ENCODE results near the gene IFT25. TPM values are rescaled to one million over a fixed set of nuclear protein-coding genes. Genes with fewer than 3 reads are reported as not detected.

IFT25 gene
- total RNA-seq, 1 experiment from 2014 or later = 42.9 TPM

DNA sequence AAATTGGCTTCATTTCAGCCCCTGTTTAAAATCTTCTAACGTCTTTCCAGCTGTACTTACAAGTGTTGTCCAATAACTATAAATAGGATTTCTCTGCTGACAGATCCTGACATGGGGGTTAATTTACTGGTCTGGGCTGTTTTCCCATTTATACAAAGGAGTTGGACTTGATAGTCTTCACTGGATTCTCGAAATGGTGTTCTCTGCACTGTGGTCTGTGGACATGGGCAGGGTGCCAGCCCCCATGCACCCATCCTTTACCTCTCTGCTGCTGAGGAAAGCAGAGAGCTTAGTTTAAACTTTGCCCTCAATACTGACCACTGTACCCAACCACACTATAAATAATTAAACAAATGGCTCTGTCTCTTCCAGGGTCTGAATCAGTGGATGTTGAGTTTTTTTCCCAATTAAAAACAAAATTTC, 46.3 kb downstream of the IFT25 start:
- H3K27me3 ChIP-seq (ENCODE audit: control insufficient read depth, insufficient read depth, low read length) = no peaks in the 10 kb centered on the region
- intact Hi-C loops (cut with micrococcal nuclease; ENCODE audit: unreplicated experiment) (no loop called here), in situ Hi-C loops (cut with HindIII; ENCODE audit: low pct_unique_long_range_greater_than_20kb, low sequenced_read_pairs) (no loop called here)
- no peak overlapping the region for H3K27ac ChIP-seq (ENCODE audit: low read length)
- no peak overlapping the region for H3K4me3 ChIP-seq (ENCODE audit: low read depth in 2 of 2, low read length in 2 of 2)
- POLR2A ChIA-PET = no interaction called here
- CTCF ChIA-PET = no interaction called here
- H3K4me1 ChIP-seq (ENCODE audit: control insufficient read depth, insufficient read depth, low read length) = 0 out of 2 replicates have a peak, but pooled peaks cover 3% of the 10 kb centered on the region
- ATAC-seq = no peak
- TF ChIP-seq TCF7L2 (IDR thresholded peaks at IDR 0.05; ENCODE audit: low read depth, low read length) = no peak
- TF ChIP-seq, protein P1, sequence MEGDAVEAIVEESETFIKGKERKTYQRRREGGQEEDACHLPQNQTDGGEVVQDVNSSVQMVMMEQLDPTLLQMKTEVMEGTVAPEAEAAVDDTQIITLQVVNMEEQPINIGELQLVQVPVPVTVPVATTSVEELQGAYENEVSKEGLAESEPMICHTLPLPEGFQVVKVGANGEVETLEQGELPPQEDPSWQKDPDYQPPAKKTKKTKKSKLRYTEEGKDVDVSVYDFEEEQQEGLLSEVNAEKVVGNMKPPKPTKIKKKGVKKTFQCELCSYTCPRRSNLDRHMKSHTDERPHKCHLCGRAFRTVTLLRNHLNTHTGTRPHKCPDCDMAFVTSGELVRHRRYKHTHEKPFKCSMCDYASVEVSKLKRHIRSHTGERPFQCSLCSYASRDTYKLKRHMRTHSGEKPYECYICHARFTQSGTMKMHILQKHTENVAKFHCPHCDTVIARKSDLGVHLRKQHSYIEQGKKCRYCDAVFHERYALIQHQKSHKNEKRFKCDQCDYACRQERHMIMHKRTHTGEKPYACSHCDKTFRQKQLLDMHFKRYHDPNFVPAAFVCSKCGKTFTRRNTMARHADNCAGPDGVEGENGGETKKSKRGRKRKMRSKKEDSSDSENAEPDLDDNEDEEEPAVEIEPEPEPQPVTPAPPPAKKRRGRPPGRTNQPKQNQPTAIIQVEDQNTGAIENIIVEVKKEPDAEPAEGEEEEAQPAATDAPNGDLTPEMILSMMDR (IDR thresholded peaks at IDR 0.05) = no peak
- TF ChIP-seq POLR2AphosphoS5 (IDR thresholded peaks at IDR 0.05; ENCODE audit: low read depth, low read length) = no peak
- TF ChIP-seq, protein P2, sequence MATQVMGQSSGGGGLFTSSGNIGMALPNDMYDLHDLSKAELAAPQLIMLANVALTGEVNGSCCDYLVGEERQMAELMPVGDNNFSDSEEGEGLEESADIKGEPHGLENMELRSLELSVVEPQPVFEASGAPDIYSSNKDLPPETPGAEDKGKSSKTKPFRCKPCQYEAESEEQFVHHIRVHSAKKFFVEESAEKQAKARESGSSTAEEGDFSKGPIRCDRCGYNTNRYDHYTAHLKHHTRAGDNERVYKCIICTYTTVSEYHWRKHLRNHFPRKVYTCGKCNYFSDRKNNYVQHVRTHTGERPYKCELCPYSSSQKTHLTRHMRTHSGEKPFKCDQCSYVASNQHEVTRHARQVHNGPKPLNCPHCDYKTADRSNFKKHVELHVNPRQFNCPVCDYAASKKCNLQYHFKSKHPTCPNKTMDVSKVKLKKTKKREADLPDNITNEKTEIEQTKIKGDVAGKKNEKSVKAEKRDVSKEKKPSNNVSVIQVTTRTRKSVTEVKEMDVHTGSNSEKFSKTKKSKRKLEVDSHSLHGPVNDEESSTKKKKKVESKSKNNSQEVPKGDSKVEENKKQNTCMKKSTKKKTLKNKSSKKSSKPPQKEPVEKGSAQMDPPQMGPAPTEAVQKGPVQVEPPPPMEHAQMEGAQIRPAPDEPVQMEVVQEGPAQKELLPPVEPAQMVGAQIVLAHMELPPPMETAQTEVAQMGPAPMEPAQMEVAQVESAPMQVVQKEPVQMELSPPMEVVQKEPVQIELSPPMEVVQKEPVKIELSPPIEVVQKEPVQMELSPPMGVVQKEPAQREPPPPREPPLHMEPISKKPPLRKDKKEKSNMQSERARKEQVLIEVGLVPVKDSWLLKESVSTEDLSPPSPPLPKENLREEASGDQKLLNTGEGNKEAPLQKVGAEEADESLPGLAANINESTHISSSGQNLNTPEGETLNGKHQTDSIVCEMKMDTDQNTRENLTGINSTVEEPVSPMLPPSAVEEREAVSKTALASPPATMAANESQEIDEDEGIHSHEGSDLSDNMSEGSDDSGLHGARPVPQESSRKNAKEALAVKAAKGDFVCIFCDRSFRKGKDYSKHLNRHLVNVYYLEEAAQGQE (IDR thresholded peaks at IDR 0.05; ENCODE audit: insufficient read depth in 1 of 2, low read depth in 2 of 2, low read length in 1 of 2) = no peak
- TF ChIP-seq SIN3A (IDR thresholded peaks at IDR 0.05; ENCODE audit: borderline replicate concordance, insufficient read depth, low read depth, low read length) = no peak
- no peaks in the 10 kb centered on the region for H3K36me3 ChIP-seq (ENCODE audit: control insufficient read depth, insufficient read depth, low read length)
- H3K9me3 ChIP-seq (ENCODE audit: control insufficient read depth, insufficient read depth, low read depth, low read length) = no peaks in the 10 kb centered on the region
- no TSS peak for BruUV-seq (replicated peaks)
- no peak for DNase-seq (ENCODE audit: low read depth, low spot score)

DNA sequence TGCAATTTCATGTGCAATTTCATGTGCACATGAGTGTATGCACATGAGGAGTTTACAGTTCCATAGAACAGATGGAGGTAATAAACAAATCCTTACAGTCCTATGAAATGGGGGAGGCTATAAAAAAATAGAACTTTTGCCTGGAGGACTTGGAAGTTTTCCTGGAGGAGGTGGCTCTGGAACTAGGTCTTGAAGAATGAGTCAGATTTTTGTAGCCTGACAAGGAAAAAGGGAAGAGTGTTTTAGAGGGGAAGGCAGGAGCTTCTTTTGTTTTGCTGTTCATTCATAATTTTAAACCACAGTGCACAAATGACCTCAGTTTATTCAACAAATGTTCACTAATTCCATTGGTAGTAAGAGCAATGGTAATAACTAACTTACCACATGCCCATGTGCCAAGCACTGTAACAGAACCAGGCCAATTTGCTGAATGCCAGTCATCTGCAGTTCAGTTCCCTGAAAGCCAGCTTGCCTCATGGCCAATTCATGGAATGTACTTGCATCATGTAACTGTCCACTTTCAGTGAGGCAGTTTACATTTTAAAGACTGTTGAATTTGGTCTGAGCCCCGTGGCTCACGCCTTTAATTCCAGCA, 48.8 kb downstream of the IFT25 start:
- H3K36me3 ChIP-seq (ENCODE audit: control insufficient read depth, insufficient read depth, low read length) = no peaks in the 10 kb centered on the region
- 0 out of 2 replicates have a peak, but pooled peaks cover 3% of the 10 kb centered on the region for H3K4me1 ChIP-seq (ENCODE audit: control insufficient read depth, insufficient read depth, low read length)
- DNase-seq (ENCODE audit: low read depth, low spot score) = no peak
- POLR2A ChIA-PET = no interaction called here
- H3K9me3 ChIP-seq (ENCODE audit: control insufficient read depth, insufficient read depth, low read depth, low read length) = no peaks in the 10 kb centered on the region
- CTCF ChIA-PET = no interaction called here
- H3K27ac ChIP-seq (ENCODE audit: low read length) = no peak overlapping the region
- no peak for ATAC-seq
- H3K4me3 ChIP-seq (ENCODE audit: low read depth in 2 of 2, low read length in 2 of 2) = no peak overlapping the region
- no TSS peak for BruUV-seq (replicated peaks)
- TF ChIP-seq, protein P2 (IDR thresholded peaks at IDR 0.05; ENCODE audit: insufficient read depth in 1 of 2, low read depth in 2 of 2, low read length in 1 of 2) = no peak
- TF ChIP-seq, protein P1 (IDR thresholded peaks at IDR 0.05) = no peak
- TF ChIP-seq POLR2AphosphoS5 (IDR thresholded peaks at IDR 0.05; ENCODE audit: low read depth, low read length) = no peak
- in situ Hi-C loops (cut with HindIII; ENCODE audit: low pct_unique_long_range_greater_than_20kb, low sequenced_read_pairs) (no loop called here), intact Hi-C loops (cut with micrococcal nuclease; ENCODE audit: unreplicated experiment) (no loop called here)
- no peaks in the 10 kb centered on the region for H3K27me3 ChIP-seq (ENCODE audit: control insufficient read depth, insufficient read depth, low read length)

All from Panc1 (cell line).